ENCODE results near the gene FGF5.

FGF5 gene

GRCh38 chr4:80268081-80268823 lies 1.8 kb downstream of the FGF5 start:
- no peak overlapping the region for H3K4me2 ChIP-seq
- H3K4me1 ChIP-seq (ENCODE audit: low read depth, poor library complexity, severe bottlenecking), result no peaks in the 10 kb centered on the region
- H4K20me1 ChIP-seq (ENCODE audit: insufficient read depth), result no peaks in the 10 kb centered on the region
- H2AFZ ChIP-seq (ENCODE audit: low read depth), result no peak overlapping the region
- H3K79me2 ChIP-seq (ENCODE audit: insufficient read depth, low read depth), result no peaks in the 10 kb centered on the region
- TF ChIP-seq CTCF (conservative IDR thresholded peaks at IDR 0.05; ENCODE audit: low read depth, low read length), result no peak
- no peaks in the 10 kb centered on the region for H3K36me3 ChIP-seq (ENCODE audit: insufficient read depth)
- H3K27me3 ChIP-seq (ENCODE audit: insufficient read depth, low read depth), result no peaks in the 10 kb centered on the region
- H3K9ac ChIP-seq, result no peak overlapping the region
- H3K4me3 ChIP-seq (IDR thresholded peaks at IDR 0.05; ENCODE audit: insufficient read depth, low read depth, low read length), result no peak overlapping the region
- no peak overlapping the region for H3K27ac ChIP-seq

- TF ChIP-seq CTCF (conservative IDR thresholded peaks at IDR 0.05; ENCODE audit: low read depth, low read length), result no peak
- H3K27ac ChIP-seq, result no peak overlapping the region
- no peak overlapping the region for H2AFZ ChIP-seq (ENCODE audit: low read depth)
- no peaks in the 10 kb centered on the region for H3K27me3 ChIP-seq (ENCODE audit: insufficient read depth, low read depth)
- H3K4me3 ChIP-seq (IDR thresholded peaks at IDR 0.05; ENCODE audit: insufficient read depth, low read depth, low read length), result no peak overlapping the region
- H3K36me3 ChIP-seq (ENCODE audit: insufficient read depth), result no peaks in the 10 kb centered on the region
- no peaks in the 10 kb centered on the region for H3K79me2 ChIP-seq (ENCODE audit: insufficient read depth, low read depth)
- H4K20me1 ChIP-seq (ENCODE audit: insufficient read depth), result no peaks in the 10 kb centered on the region
- H3K4me1 ChIP-seq (ENCODE audit: low read depth, poor library complexity, severe bottlenecking), result no peaks in the 10 kb centered on the region
- no peak overlapping the region for H3K9ac ChIP-seq
- H3K4me2 ChIP-seq, result no peak overlapping the region
These were observed 2.5 kb downstream of the FGF5 start for GRCh38 chr4:80268936-80269335.

- Histone ChIP-seq H3K36me3 (ENCODE audit: insufficient read depth) (no peaks in the 10 kb centered on the region), H3K27me3 (ENCODE audit: insufficient read depth, low read depth) (no peaks in the 10 kb centered on the region), H2AFZ (ENCODE audit: low read depth) (no peak overlapping the region), H3K4me2 (no peak overlapping the region), H3K9ac (no peak overlapping the region), H3K4me3 (IDR thresholded peaks at IDR 0.05; ENCODE audit: insufficient read depth, low read depth, low read length) (no peak overlapping the region), H4K20me1 (ENCODE audit: insufficient read depth) (no peaks in the 10 kb centered on the region), H3K79me2 (ENCODE audit: insufficient read depth, low read depth) (no peaks in the 10 kb centered on the region), H3K27ac (no peak overlapping the region), H3K4me1 (ENCODE audit: low read depth, poor library complexity, severe bottlenecking) (no peaks in the 10 kb centered on the region)
- TF ChIP-seq CTCF (conservative IDR thresholded peaks at IDR 0.05; ENCODE audit: low read depth, low read length), result no peak
These were observed 3.9 kb downstream of the FGF5 start for GRCh38 chr4:80270321-80270720.

GRCh38 chr4:80270868-80271267 lies 4.4 kb downstream of the FGF5 start:
- no peaks in the 10 kb centered on the region for H3K79me2 ChIP-seq (ENCODE audit: insufficient read depth, low read depth)
- no peaks in the 10 kb centered on the region for H3K36me3 ChIP-seq (ENCODE audit: insufficient read depth)
- H4K20me1 ChIP-seq (ENCODE audit: insufficient read depth), result no peaks in the 10 kb centered on the region
- H3K27ac ChIP-seq, result no peak overlapping the region
- no peak overlapping the region for H3K4me3 ChIP-seq (IDR thresholded peaks at IDR 0.05; ENCODE audit: insufficient read depth, low read depth, low read length)
- no peaks in the 10 kb centered on the region for H3K27me3 ChIP-seq (ENCODE audit: insufficient read depth, low read depth)
- H3K4me1 ChIP-seq (ENCODE audit: low read depth, poor library complexity, severe bottlenecking), result no peaks in the 10 kb centered on the region
- TF ChIP-seq CTCF (conservative IDR thresholded peaks at IDR 0.05; ENCODE audit: low read depth, low read length), result no peak
- no peak overlapping the region for H2AFZ ChIP-seq (ENCODE audit: low read depth)
- no peak overlapping the region for H3K9ac ChIP-seq
- no peak overlapping the region for H3K4me2 ChIP-seq

All from KMS-11 (cell line).